Eye (tissue), 1 donor: ENCODE measurements around the gene PPP2R3B.
"Not testable (repeated sequence)": the region's sequence is repeated elsewhere in the genome, so short reads cannot be mapped to it uniquely, and the experiment has no call there.

ENCODE experiments used
- DNase-seq: peaks from one replicate; pipeline ENCODE4 v3.0.0-alpha.2; 2015

The PPP2R3B gene

GRCh38 chrX:351736-352135, 35.0 kb downstream of the PPP2R3B start:
- no peak for DNase-seq

- not testable (repeated sequence) for DNase-seq
Observed at GRCh38 chrX:351324-351641, 35.4 kb downstream of the PPP2R3B start.

GRCh38 chrX:350534-351323, 36.0 kb downstream of the PPP2R3B start:
- no peak for DNase-seq

DNA sequence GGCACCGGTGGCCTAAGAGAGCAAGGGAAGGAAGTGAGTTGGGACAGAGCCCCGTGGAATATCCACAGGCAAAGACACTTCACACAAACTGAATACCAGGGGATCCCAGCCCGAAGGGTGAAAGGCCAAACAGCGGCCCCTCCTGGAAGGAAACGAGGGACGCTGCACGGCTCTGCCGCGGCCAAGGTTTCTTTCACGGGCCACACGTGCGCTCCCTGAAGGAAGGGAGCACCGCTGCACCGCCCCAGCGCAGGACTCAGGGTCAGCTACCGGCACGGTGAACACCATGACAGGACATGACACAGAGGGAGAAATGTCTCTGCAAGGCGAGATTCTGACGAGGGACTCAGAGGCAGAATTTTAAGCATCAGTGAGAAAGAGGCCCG, 36.6 kb downstream of the PPP2R3B start:
- DNase-seq: no peak

DNA sequence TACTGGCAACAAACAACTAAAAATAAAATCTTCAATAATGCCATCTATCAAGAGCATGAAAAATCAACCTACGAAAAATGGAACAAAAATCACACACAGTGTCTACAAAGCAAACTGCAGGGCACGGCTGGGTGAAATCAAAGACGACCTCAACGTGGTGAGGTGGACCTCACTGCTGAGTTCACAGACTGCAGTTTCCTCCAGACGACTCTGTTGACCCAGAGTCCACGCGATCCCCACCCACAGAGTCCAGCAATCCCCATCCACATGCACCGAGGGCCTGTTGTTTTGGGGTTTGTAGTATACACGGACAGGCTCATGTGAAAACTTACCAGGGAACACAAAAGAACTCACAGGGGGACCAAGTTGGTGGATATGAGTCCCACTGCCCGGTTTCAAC, 37.0 kb downstream of the PPP2R3B start:
- DNase-seq: no peak

GRCh38 chrX:349196-349595, 37.5 kb downstream of the PPP2R3B start:
- no peak for DNase-seq

DNA sequence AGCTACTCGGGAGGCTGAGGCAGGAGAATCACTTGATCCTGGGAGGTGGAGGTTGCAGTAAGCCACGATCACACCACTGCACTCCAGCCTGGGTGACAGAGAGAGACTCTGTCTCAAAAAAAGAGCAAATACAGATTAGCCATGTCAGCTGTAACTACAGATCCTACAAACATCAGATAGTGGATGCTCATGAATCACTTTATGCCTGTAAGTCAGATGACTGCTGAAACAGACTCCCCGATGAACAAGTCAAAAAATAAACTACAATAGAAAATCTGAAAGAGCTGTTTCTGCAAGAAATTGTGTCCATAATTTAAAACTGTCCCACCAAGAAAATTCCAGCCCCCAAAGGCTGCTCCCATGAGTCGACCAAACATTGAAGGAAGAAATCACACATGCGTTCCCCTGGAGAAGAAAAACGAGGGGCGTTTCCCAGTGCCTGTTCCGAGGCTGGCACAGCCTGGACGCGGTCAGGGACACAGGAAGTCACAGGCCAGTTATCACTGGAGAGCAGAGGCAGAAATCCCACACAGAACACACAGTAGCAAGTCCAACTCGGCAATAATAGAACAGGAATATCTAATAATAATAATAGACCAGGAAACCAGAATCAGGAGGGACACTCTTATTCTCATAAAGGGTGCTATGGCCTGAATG, 38.1 kb downstream of the PPP2R3B start:
- no peak for DNase-seq

DNA sequence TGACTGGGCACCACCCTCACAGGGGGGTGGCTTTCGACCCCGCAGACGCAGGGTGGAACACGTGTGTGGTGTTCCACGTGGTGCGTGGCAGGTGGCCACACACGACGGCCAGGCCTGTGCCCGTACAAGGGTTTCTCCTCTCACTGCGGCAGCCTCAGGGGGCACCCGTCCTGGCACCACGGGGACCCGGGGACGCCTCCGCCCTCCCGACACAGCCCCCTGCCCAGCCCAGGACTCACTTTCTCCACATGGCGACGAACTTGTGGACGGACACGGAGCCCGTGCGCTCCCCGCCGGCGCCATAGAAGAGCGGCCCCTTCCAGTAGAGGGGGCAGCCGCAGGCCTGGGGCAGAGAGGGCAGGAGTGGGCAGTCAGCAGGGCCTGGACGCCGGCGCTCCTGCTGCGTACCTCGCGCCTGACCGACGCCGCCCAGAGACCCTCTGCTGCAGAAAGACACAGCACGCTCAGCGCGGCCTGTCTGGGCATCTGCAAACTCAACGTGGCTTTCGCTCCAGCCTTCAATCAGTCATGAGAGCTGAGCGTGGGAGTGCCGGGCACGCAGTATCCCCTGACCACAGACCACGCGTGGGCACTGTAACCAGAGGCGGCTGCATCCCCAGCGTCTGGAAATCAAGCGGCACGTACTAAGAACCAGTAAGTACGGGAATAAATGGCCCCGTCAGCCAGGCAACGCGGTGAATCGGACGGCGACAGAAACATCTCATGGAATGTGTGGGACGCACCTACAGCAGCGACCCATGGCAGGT, 39.2 kb downstream of the PPP2R3B start:
- no peak for DNase-seq

DNA sequence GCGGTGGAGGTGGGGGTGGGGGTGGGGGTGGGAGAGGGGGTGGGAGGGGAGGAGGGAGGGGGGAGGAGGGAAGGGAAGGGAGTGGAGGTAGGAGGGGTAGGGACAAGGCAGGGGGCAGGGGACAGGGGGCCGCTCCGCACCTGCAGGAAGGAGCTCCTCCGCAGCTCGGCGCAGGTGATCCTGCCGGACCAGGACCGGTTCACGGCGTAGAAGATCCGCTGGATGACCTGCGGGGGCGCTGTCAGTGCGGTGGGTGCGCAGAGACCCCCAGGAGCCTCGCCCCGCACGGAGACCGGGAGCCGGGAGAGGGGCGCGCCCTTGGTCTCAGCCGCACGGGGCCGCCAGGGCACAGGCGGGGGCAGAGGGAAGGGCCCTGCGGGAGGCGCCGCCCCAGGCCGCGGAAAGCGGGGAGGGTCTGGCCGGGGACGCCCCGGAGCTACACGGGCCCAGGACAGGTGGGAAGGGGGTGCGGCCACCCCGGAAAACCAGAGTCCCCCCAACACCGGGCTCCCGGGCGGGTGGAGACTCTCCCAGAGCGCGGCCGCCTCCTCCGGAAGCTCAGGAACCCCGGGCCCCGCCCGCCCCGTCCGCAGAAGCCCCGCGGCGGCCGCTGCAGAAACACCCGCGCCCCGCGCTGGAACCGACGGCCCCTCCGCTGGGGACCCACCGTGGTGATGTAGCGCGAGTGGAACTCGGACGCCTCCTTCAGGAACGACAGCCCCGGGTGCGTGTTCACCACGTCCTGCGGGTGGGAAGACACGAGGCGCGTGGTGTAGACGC, 40.5 kb downstream of the PPP2R3B start:
- no peak for DNase-seq

DNA sequence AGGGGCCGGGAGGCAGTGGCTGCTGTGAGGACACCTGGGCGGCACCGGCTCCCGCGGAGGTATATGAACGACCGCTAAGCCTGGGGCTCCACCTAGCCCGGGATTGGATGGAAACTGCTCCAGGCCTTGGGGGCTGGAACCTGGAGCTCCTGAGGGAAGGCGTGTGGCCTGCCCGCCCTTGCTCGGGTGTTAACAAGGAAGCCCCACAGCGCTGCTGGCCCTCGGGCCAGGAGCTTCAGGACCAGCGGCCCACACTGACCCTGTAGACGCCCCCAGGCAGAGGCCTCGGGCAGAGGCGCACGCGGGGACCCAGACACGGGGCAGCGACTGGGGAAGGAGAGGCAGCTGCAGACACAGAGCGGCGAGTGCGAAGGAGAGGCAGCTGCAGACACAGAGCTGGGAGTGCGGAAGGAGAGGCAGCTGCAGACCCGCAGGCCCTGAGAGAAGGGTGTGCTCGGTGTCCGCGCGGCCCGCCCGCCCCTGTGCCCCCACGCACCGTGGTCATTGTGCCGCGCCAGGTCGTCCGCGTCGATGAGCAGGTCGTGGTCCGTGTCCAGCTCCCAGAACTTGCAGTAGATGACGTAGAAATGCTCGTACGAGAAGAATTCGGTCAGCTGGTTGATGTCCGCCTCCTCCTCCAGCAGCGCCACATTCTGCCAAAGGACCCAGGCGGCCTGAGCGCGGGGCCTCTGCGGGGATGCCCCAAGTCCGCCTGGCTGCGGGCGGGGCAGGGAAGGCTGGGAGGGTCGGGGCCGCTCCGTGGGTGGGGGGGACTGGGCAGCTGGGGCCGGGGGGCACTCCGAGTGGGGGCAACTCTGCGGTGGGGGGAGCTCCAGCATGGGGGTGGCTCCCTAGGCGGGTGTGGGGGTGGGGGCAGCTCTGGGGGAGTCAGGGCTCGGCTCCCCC, 41.4 kb downstream of the PPP2R3B start:
- no peak for DNase-seq

- no peak for DNase-seq
Observed at GRCh38 chrX:344371-344901, 42.3 kb downstream of the PPP2R3B start.

DNA sequence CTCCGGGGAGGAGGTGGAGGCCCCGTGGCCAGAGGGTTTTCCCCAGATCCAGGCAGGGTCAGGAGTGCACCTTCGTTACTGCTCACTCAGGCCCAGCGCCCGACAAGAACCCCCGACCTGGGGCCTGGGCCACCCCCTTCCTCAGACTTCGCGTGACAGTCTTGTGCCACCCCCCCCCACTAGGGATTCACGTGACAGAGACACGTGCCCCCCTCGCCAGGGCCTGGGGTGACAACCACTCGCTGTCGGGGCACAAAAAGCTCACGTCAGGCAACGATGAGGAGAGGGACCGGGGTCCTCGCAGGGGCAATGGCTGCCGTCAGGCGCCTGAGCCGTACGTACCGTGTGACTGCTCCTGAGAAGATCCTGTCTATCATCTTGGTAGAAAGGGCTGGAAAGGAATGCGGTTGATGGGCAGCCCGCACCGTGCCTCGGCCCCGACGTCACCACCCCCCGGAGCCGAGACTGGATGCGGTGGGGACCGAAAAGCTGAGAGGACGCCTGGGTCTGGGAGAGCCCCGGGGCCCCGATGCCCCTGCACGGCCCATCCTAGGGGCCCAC, 45.1 kb downstream of the PPP2R3B start:
- no peak for DNase-seq

DNA sequence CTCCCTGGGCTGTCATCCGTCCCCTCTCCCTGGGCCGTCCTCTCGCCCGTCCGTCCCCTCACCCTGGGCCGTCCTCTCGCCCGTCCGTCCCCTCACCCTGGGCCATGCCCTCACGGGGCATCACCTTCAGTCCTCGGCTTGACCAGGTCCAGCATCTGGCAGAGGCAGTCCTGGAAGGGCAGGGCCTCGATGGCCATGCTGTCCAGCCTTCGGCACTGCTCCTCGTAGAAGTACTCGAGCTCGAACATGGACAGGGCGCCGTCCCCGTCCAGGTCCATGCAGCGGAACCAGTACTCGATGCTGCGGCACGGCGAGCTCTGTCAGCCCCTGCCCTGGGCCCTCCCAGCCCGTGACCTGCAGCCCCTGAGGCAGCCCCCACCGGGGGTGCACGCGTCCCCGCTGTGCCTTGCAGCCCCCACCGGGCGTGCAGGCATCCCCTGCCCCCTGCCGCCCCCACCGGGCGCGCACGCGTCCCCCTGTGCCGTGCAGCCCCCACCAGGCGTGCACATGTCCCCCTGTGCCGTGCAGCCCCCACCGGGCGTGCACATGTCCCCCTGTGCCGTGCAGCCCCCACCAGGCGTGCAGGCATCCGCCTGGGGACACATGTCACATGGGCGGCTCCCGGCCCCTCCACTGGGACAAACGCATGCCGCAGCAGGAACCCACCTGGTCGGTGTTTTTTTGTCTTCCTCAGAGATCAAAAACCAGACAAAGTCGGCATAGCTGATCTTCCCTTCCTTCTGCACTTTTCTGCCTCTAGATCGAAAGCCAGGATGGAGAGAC, 45.9 kb downstream of the PPP2R3B start:
- DNase-seq: no peak

- DNase-seq: no peak
Observed at GRCh38 chrX:340121-340520, 46.6 kb downstream of the PPP2R3B start.

DNA sequence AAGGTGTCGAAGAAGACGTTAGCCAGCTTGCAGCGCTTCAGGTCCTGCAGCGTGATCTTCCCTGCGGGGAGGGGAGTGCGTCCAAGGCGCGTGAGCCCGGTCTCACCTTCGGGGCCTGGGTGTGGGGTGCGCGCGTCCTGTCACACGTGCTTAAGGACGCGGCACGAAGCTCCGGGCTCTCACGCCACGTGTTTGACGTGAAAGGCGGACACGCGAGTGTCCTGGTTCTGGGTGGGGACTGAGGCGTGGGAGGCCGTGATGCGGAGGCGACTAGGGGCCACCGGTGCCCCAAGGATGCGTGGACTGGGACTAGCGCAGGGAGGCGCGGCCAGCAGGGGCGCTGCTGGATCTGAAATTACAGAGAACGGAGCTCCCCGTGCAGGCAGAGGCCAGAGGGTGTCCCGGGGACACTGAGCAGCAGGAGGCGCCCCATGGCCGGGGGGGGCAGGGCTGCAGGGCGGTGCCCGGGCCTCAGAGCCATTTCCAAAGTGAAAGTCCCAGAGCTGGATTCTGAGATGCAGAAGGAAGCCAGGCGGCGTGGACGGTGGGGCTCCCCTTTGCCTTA, 47.8 kb downstream of the PPP2R3B start:
- no peak for DNase-seq

DNA sequence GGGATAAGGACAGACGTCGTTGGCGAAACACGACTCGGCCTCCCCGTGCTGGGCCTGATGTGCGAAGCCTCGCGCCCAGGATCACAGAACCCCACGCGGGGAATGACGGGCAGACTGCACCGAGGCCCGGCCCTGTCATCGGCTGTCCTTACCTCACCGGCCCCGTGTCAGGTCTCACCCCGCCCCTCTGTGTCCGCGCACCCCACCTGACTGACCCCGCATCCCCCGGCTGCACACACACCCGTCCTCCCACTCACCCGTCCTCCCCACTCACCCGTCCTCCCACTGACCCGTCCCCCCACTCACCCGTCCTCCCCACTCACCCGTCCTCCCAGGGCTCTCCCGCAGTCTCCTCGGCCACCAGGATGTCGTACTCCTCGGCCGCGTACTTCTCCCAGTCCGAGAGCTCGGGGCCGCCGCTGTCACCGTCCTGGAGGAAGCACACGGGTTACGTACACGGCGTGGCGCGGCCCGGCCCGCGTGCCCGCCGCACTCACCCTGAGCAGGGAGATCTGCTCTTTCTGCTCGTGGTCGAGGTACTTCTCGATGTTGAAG, 48.3 kb downstream of the PPP2R3B start:
- DNase-seq: no peak

DNA sequence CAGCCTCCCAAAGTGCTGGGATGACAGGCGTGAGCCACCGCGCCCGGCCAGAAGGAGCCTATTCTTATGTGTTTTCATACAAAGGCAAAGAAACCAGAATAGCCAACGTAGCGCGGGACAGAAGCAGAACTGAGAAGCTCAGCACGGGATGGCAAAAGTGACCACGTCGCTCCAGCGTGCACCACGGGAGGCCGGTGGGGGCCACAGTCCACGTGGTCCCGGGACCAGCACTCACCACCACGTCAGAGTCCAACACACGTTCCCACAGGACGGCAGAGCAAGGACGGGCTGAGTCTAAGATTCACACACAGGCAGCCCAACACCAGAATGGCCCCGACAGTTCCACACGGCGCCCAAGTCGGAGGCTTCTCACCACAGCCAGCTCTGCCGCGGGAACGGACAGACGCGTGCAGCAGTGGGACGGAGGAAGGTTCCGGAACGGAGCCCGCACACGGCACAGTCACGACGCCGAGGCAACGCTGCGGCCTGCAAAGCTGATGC, 49.3 kb downstream of the PPP2R3B start:
- no peak for DNase-seq

- no peak for DNase-seq
Observed at GRCh38 chrX:336227-336626, 50.5 kb downstream of the PPP2R3B start.

DNA sequence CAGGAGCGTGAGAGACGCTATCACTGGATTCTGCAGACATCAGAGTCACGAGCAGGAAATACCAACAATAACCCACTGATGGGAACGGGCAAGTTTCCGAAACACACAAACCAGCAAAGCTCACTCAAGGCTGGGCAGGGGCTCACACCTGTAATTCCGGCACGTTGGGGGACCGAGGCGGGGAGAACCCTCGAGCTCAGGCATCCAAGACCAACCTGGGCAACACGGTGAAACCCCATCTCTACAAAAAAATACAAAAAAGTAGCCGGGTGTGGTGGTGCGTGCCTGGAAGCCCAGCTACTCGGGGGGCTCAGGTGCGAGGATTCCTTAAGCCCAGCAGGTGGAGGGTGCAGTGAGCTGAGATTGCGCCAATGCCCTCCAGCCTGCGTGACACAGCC, 51.0 kb downstream of the PPP2R3B start:
- DNase-seq: no peak
